HUES48 (cell line): Measurements from ENCODE around the gene SOCS7.

Experiments used
- H3K27ac ChIP-seq: one replicate; pipeline ENCODE4 v1.7.0; 2013; ENCODE audit warnings: low read depth, low read length, inconsistent platforms
- H3K27me3 ChIP-seq: 2 replicates; pipeline ENCODE4 v1.6.1; 2013; ENCODE audit warnings: mild to moderate bottlenecking, low read length; ENCODE audit not compliant: control insufficient read depth, insufficient read depth
- H3K36me3 ChIP-seq: 2 replicates; pipeline ENCODE4 v1.6.1; 2013; ENCODE audit warnings: low read length; ENCODE audit not compliant: control insufficient read depth, insufficient read depth
- H3K4me1 ChIP-seq: 2 replicates; pipeline ENCODE4 v1.6.1; 2013; ENCODE audit warnings: mild to moderate bottlenecking, low read length; ENCODE audit not compliant: control insufficient read depth, insufficient read depth
- H3K4me3 ChIP-seq: 2 replicates; pipeline ENCODE4 v1.5.1; 2013; ENCODE audit warnings: mild to moderate bottlenecking, low read depth, low read length
- H3K9ac ChIP-seq: 2 replicates; pipeline ENCODE4 v1.6.1; 2013; ENCODE audit warnings: mild to moderate bottlenecking, low read depth, low read length, moderate library complexity
- H3K9me3 ChIP-seq: 2 replicates; pipeline ENCODE4 v1.6.1; 2013; ENCODE audit warnings: low read length; ENCODE audit not compliant: control insufficient read depth, insufficient read depth

SOCS7 gene

GRCh38 chr17:38338535-38338934, 13.1 kb upstream of the SOCS7 start:
- Histone ChIP-seq H3K4me1 (peaks cover 8% of the 10 kb centered on the region), H3K27me3 (no peaks in the 10 kb centered on the region), H3K36me3 (no peaks in the 10 kb centered on the region), H3K4me3 (no peak overlapping the region), H3K27ac (no peak overlapping the region), H3K9me3 (no peaks in the 10 kb centered on the region), H3K9ac (no peak overlapping the region)

- Histone ChIP-seq H3K4me1 (peaks cover 8% of the 10 kb centered on the region), H3K27ac (no peak overlapping the region), H3K27me3 (no peaks in the 10 kb centered on the region), H3K4me3 (no peak overlapping the region), H3K9me3 (no peaks in the 10 kb centered on the region), H3K36me3 (no peaks in the 10 kb centered on the region), H3K9ac (no peak overlapping the region)
Measured at GRCh38 chr17:38339891-38340290, 11.8 kb upstream of the SOCS7 start.

GRCh38 chr17:38341035-38341721, 10.5 kb upstream of the SOCS7 start:
- Histone ChIP-seq H3K9me3 (no peaks in the 10 kb centered on the region), H3K27me3 (no peaks in the 10 kb centered on the region), H3K27ac (peak overlapping the region; percentile 33), H3K36me3 (no peaks in the 10 kb centered on the region), H3K4me1 (peaks cover 8% of the 10 kb centered on the region), H3K9ac (no peak overlapping the region), H3K4me3 (no peak overlapping the region)

- Histone ChIP-seq H3K9me3 (no peaks in the 10 kb centered on the region), H3K4me1 (peaks cover 8% of the 10 kb centered on the region), H3K27me3 (no peaks in the 10 kb centered on the region), H3K36me3 (no peaks in the 10 kb centered on the region), H3K9ac (no peak overlapping the region), H3K27ac (no peak overlapping the region), H3K4me3 (no peak overlapping the region)
Measured at GRCh38 chr17:38342886-38343607, 8.6 kb upstream of the SOCS7 start.

GRCh38 chr17:38343608-38344419, 7.8 kb upstream of the SOCS7 start, which contains the start of gene GPR179:
GPR179 (minus strand) TSS chr17:38343956; CDS start chr17:38343789, 167 bp downstream.
- Histone ChIP-seq H3K9me3 (no peaks in the 10 kb centered on the region), H3K4me1 (peaks cover 8% of the 10 kb centered on the region), H3K27me3 (no peaks in the 10 kb centered on the region), H3K9ac (no peak within 1 kb of the TSS), H3K36me3 (no peaks in the 10 kb centered on the region), H3K4me3 (no peak within 1 kb of the TSS), H3K27ac (no peak within 1 kb of the TSS)

GRCh38 chr17:38344420-38344745, 7.3 kb upstream of the SOCS7 start:
- Histone ChIP-seq H3K4me3 (no peak overlapping the region), H3K4me1 (peaks cover 8% of the 10 kb centered on the region), H3K9me3 (no peaks in the 10 kb centered on the region), H3K27me3 (no peaks in the 10 kb centered on the region), H3K9ac (no peak overlapping the region), H3K27ac (no peak overlapping the region), H3K36me3 (no peaks in the 10 kb centered on the region)

- H3K9me3 ChIP-seq: no peaks in the 10 kb centered on the region
- no peak overlapping the region for H3K4me3 ChIP-seq
- H3K27ac ChIP-seq: no peak overlapping the region
Measured at GRCh38 chr17:38345743-38346142, 5.9 kb upstream of the SOCS7 start.

GRCh38 chr17:38349097-38349730, 2.4 kb upstream of the SOCS7 start:
- Histone ChIP-seq H3K9ac (no peak overlapping the region), H3K4me1 (peaks cover 20% of the 10 kb centered on the region), H3K27me3 (no peaks in the 10 kb centered on the region; the same call in 1 of the 2 replicates), H3K27ac (no peak overlapping the region), H3K36me3 (no peaks in the 10 kb centered on the region), H3K9me3 (no peaks in the 10 kb centered on the region), H3K4me3 (no peak overlapping the region)

More at GRCh38 chr17:38345743-38346142, 5.9 kb upstream of the SOCS7 start:
- no peaks in the 10 kb centered on the region for H3K36me3 ChIP-seq
- H3K4me1 ChIP-seq: peaks cover 15% of the 10 kb centered on the region
- H3K27me3 ChIP-seq: no peaks in the 10 kb centered on the region
- no peak overlapping the region for H3K9ac ChIP-seq

- Histone ChIP-seq H3K4me3 (no peak overlapping the region), H3K9me3 (no peaks in the 10 kb centered on the region), H3K4me1 (peaks cover 21% of the 10 kb centered on the region), H3K27me3 (no peaks in the 10 kb centered on the region; the same call in 1 of the 2 replicates), H3K9ac (no peak overlapping the region), H3K36me3 (no peaks in the 10 kb centered on the region), H3K27ac (peak overlapping the region; percentile 31)
Measured at GRCh38 chr17:38350035-38350434, 1.6 kb upstream of the SOCS7 start.

GRCh38 chr17:38352245-38353085, 821 bp downstream of the SOCS7 start:
- H3K27ac ChIP-seq: peak overlapping the region; percentile 43
- H3K36me3 ChIP-seq: no peaks in the 10 kb centered on the region
- H3K27me3 ChIP-seq: no peaks in the 10 kb centered on the region; the same call in 1 of the 2 replicates
- H3K9me3 ChIP-seq: no peaks in the 10 kb centered on the region
- H3K4me1 ChIP-seq: peaks cover 25% of the 10 kb centered on the region
- no peak overlapping the region for H3K9ac ChIP-seq
- peak overlapping the region; percentile 69 for H3K4me3 ChIP-seq
